ENCODE data around the gene PRIM2.

GRCh38 chr6:57315111-57315510 lies 2.3 kb upstream of the PRIM2 start:
- no peak for TF ChIP-seq MAX (IDR thresholded peaks at IDR 0.05; ENCODE audit: low read depth, low read length)
- no peak for TF ChIP-seq CTCF (IDR thresholded peaks at IDR 0.05; ENCODE audit: low read depth, low read length)
- no peak for TF ChIP-seq POLR2A (IDR thresholded peaks at IDR 0.05; ENCODE audit: extremely low read depth, insufficient read length)

Measured in NB4 (cell line).